ENCODE measurements around the gene PCYOX1L. TPM values are rescaled to one million over a fixed set of nuclear protein-coding genes. Genes with fewer than 3 reads are reported as not detected.

Gene PCYOX1L
- polyA plus RNA-seq, 5 donors: 14.8 to 16.7 (median 15.0) TPM

- no peak for DNase-seq
These were observed 9.6 kb downstream of the PCYOX1L start for GRCh38 chr5:149367249-149367971.

DNA sequence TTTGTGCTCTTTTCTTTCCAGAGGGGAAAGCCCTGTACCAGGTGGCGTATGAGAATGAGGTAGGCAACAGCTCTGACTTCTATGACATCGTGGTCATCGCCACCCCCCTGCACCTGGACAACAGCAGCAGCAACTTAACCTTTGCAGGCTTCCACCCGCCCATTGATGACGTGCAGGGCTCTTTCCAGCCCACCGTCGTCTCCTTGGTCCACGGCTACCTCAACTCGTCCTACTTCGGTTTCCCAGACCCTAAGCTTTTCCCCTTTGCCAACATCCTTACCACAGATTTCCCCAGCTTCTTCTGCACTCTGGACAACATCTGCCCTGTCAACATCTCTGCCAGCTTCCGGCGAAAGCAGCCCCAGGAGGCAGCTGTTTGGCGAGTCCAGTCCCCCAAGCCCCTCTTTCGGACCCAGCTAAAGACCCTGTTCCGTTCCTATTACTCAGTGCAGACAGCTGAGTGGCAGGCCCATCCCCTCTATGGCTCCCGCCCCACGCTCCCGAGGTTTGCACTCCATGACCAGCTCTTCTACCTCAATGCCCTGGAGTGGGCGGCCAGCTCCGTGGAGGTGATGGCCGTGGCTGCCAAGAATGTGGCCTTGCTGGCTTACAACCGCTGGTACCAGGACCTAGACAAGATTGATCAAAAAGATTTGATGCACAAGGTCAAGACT lies 10.3 kb downstream of the PCYOX1L start:
- no peak for DNase-seq

DNA sequence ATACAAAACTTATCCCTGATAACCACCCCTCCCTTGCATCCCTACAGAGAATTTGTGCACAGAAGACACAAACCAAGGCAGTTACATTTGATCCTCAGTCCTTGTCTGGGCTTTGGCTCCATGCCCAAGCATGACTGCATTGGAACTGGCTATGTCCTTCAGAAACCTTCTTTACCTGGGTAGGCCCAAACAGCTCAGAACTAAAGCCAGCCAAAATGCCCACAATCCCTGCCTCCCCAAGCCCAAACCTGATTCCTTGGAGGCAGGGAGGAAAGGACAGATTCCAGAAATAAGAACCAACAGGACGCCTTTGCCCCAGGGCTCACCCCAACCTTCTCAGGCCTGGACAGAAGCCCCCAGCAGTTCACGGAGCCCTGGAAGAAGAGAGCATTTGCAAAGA lies 13.0 kb downstream of the PCYOX1L start:
- no peak for DNase-seq

GRCh38 chr5:149371296-149371962 lies 13.6 kb downstream of the PCYOX1L start:
- DNase-seq: no peak

GRCh38 chr5:149372076-149372795 lies 14.4 kb downstream of the PCYOX1L start:
- no peak for DNase-seq

DNA sequence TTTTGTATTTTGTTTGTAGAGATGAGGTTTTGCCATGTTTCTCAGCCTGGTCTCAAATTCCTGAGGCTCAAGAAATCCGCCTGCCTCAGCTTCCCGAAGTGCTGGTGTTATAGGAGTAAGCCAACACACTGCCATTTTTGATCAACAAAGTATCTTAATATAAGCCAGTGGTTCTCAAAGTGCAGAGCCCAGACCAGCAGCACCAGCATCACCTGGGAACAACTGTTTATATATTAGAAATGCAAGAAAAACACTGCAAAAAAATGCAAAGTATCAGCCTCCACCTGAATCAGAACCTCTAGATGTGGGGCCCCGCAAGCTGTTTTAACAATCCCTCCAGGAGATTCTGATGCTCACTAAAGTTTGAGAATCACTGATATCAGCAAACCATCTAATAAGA lies 15.1 kb downstream of the PCYOX1L start:
- DNase-seq: no peak

GRCh38 chr5:149374303-149374702 lies 16.5 kb downstream of the PCYOX1L start:
- DNase-seq: no peak

DNA sequence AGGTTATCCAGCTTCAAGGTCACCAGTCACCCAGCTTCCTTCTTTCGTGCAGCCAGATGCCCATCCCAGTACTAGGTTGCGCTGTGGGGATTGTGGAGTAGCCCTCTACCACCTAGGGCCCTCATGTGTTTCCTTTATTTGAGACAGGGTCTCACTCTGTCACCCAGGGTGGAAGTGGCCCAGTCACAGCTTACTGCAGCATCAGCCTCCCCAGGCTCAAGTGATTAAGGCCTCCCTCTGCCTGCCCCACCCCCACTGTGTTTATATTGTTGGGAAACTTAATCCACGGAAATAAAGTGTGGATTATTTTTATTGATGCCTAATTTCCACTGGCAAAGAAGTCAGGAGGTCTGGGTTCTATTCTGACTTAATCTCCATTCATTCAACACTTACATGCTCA lies 17.0 kb downstream of the PCYOX1L start:
- no peak for DNase-seq

- DNase-seq: no peak
These were observed 17.6 kb downstream of the PCYOX1L start for GRCh38 chr5:149375434-149375833.

DNA sequence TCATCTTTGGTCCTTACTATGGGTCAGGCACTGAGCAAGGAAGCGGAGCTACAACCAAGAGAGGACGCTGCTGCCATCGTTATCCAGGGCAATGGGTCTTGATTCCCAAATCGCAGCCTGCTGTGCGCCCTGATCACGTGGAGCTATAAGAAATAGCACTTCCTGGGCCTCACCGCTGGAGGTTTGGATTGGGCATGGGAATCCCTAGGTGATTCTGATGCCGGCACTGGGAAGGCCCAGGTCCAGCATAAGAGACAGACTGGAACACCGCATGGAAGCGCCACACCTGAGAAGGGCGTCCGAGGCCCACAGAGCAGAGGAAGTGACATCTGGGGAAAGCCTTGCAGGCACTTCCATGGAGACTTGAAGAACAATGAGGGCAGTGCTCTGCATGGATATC lies 18.3 kb downstream of the PCYOX1L start:
- DNase-seq: no peak

DNA sequence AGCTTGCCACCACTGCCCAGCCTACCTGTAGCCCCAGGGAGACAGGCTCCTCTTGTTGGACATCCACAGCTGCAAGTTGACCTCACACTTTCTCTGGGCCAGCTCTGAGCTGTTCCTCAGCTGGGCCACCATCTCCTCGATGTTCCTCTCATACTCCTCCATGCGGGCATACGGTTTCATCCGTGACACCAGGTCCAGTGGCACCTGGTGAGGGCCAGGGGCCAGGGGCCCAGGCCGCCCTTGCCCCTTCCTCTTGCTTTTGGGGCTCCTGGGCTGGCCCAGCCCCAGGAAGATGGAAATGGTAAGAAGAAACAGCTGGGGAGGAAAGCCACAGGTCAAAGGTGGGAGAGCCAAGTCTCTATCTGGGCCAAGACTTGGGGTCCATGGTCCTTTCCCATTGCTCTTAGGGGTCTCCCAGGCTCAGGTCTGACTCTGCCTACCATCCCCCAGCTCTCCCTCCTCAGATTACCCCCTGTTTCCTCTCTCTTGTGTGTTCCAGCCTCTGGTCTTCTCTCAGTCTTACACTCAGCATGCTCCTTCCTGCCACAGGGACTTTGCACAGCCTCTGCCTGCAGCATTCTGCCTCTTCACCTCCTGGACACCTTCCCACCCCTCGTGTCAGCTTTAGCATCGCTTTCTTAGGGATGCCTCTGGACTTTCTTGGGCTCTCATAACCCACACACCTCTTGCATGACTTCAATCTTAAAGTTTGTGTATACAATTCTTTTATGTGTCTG lies 19.0 kb downstream of the PCYOX1L start:
- no peak for DNase-seq

GRCh38 chr5:149378241-149378820 lies 20.5 kb downstream of the PCYOX1L start:
- DNase-seq: no peak

DNA sequence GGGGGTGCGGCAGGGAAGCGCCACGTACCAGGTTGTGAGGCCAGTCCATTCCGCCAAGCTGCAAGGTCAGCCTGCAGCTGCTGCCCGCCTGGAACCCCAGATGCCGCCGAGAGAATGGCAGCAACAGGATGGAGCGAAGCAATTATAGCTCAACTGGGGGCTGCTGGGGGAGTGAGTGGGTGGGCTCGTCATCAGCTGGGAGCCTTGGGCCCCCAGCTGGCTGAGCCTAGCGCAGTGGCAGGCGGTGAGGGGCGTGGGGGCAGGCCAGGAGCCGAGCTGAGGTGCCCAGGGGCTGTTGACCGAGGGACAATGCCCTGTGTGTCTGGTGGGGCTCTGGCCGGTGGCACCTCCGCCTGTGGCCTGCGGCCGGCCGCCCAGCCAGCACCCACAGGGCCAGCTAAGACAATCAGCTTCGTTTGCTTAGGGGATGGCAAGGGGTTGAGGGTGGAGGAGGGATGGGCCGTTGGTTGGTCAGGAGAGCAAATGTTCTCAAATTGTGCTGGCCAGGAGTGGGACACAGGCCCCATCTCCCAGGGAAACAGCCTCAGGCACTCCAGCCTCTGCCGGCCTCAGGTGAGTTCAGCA lies 21.4 kb downstream of the PCYOX1L start, which contains the start of gene IL17B:
IL17B (minus strand) TSS at position 116 of the 585 bp plus-strand sequence; CDS start at position 49, 67 bp downstream.
- no peak for DNase-seq

DNA sequence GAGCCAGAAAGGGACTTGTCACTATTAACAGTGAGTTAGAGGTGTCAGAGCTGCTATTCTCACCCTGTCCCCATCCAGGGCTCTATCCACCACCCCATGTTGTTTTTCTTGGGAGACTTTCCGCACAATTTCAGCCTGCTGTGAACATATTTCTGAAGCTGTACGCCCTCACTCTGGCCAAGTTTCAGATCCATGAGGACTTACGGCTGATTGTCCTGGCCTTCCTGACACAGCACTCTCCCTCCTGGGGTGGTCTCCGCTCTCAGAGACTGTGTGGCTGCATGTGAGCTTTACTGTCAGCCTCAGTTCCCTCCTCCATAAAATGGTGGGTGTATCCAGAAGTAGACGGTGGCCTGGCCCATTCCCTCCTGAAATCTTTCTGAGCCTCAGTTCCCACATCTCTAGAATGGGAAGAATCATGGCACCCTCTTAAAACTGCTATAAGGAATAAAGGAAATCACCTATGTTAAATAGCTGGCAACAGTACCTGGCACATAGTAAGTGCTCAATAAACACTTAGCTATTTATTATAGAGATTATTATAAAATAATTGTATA lies 22.1 kb downstream of the PCYOX1L start:
- no peak for DNase-seq

DNA sequence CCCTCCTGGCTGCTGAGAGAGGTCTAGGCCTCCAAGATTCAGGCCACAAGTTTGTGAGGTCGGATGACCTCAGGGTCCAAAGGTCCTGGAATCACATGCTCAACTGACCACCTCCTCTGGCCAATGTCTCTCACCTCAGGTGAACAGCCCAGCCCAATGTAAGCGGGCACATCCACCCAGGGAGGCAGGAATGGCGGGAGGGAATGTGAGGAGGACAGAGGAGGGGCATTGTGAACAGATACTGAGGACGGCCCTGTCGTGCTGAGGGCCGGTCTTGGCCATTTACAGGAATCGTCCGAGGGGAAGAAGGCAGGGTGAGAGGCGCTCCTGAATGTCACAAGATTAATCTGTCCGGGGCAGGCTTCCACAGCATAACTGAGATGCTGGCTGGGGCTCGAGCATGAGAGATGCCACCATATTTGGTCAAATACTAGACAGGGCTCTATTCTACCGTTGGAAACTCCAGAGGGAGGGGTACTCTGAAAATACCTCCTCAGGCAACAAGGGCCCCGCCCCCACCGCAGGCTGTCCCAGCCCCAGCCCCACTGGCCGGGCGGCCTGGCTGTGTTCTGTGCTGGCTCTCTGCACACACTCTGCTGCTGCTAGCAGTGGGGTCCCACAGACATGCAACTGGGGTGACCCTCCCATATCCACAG lies 22.7 kb downstream of the PCYOX1L start:
- no peak for DNase-seq

DNA sequence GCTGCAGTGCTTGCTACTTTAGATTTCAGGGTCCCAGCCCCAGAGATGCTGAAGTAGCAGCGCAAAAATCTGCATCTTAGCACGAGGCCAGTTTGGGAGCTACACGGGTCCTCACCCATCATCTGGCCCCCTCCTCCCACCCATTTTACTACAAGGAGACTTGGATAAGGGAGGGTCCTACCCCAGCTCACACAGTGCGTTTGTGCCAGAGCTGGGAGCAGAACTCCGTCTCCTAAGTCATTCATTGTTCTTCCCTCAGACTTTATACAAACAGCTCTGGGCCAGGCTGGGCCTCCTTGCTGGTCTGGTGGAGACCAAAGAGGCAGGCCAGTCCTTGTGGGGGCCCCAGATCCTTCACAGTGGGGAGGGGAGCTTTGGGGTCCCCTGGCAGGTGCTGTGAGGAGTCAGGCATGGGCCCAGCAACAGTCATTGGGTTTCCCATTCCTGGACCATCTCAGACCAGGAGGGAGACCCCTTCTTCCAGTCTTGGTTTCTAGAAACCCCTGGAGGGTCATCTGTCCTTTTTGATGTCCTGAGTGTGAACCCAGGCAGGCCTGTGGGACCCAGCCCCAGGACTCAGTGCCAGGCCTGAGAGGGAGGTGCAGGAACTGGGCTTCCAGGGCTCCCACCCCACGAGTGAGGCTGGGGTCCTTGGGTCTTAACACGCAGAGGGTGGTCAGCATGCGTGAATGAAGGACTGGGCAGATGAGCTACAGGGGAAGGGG lies 23.6 kb downstream of the PCYOX1L start:
- no peak for DNase-seq

- DNase-seq: peak in 1 of 2 donors; percentile 79
These were observed 24.1 kb downstream of the PCYOX1L start for GRCh38 chr5:149381986-149382338.

- DNase-seq: no peak
These were observed 24.8 kb downstream of the PCYOX1L start for GRCh38 chr5:149382517-149383220.
